ENCODE measurements around the gene MRAS. TPM values are rescaled to one million over a fixed set of nuclear protein-coding genes. Genes with fewer than 3 reads are reported as not detected.
A peak's percentile ranks its signal among the peaks of the same experiment; 100 is the strongest.
"Not testable (repeated sequence)": the region's sequence is repeated elsewhere in the genome, so short reads cannot be mapped to it uniquely, and the experiment has no call there.

MRAS gene
- total RNA-seq, 2 donors from 2014 or later: 81.5 to 102 TPM

DNA sequence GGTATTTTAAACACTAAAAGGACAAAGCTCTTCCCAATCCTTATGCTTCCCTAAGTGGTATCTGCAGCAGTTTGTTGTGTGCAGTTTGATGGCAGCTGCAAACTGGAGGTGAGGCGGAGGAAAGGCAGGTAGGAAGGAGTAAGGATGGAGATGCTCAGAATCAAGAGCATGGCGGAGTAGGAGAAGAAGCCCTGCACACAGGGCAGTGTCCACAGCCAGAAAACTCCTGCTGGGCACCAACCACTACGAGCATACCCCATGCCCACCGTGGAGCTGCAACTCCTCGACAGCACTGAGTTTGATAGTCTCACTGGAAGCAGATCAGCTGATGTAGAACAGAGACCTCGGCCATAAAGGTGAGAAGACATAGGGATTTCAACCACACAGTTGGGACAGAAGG, 55.7 kb downstream of the MRAS start:
- intact Hi-C loops (cut with DNase I): no loop called here
- DNase-seq (ENCODE audit: low spot score): no peak

GRCh38 chr3:138405001-138405400, 56.6 kb downstream of the MRAS start:
- DNase-seq (ENCODE audit: low spot score): no peak
- intact Hi-C loops (cut with DNase I): no loop called here

DNA sequence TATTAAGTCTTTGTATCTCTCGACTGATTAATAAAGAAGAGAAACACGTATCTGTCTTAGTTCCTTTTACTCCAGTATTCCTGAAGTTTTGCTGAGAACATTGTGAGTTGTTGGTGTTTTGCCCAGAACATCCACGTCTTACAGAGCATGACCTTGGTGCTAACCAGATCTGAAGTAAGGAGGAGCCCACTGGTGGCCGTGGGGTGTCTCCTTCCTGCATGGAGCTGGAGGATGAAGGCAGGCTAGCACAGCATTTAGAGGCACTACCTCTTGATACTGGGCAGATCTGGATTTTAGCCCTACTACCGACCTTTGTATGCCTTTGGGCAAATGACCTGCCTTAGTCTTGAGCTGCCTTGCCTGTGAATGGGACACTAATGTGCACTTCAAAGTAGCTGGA, 57.1 kb downstream of the MRAS start:
- no peak for DNase-seq (ENCODE audit: low spot score)
- intact Hi-C loops (cut with DNase I): no loop called here

- intact Hi-C loops (cut with DNase I): no loop called here
These were observed 58.2 kb downstream of the MRAS start for GRCh38 chr3:138406606-138407005.

GRCh38 chr3:138407236-138407907, 59.0 kb downstream of the MRAS start:
- DNase-seq (ENCODE audit: low spot score): no peak
- intact Hi-C loops (cut with DNase I): no loop called here

More at GRCh38 chr3:138406606-138407005, 58.2 kb downstream of the MRAS start:
- no peak for DNase-seq (ENCODE audit: low spot score)

GRCh38 chr3:138408751-138409570, 60.6 kb downstream of the MRAS start:
- DNase-seq (ENCODE audit: low spot score): no peak
- intact Hi-C loops (cut with DNase I): no loop called here

- intact Hi-C loops (cut with DNase I): no loop called here
- no peak for DNase-seq (ENCODE audit: low spot score)
These were observed 64.6 kb downstream of the MRAS start for GRCh38 chr3:138412821-138413551.

DNA sequence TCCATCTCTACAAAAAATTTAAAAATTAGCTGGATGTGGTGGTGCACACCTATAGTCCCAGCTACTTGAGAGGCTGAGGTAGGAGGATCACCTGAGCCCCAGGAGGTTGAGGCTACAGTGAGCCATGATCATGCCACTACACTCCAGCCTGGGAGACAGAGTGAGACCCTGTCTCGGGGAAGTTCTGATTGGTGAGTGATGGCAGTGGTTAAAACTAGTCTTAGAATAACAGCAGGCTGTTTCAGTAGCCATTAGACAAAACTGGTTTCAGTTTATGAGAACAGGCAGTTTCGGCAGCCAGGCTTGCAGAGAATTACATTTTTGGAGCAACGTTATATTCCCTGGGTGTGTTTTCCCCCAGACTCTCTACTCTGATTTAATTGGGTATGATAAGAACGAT, 67.9 kb downstream of the MRAS start:
- DNase-seq (ENCODE audit: low spot score): not testable (repeated sequence)
- intact Hi-C loops (cut with DNase I): loop anchor here in 1 of 2 donors (5.0 kb wide), 1 partner anchor 79 kb away; no protein-coding TSS in a partner anchor

- intact Hi-C loops (cut with DNase I): loop anchor here in 1 of 2 donors (5.0 kb wide), 1 partner anchor 80 kb away; no protein-coding TSS in a partner anchor
These were observed 69.2 kb downstream of the MRAS start for GRCh38 chr3:138417559-138417982.

DNA sequence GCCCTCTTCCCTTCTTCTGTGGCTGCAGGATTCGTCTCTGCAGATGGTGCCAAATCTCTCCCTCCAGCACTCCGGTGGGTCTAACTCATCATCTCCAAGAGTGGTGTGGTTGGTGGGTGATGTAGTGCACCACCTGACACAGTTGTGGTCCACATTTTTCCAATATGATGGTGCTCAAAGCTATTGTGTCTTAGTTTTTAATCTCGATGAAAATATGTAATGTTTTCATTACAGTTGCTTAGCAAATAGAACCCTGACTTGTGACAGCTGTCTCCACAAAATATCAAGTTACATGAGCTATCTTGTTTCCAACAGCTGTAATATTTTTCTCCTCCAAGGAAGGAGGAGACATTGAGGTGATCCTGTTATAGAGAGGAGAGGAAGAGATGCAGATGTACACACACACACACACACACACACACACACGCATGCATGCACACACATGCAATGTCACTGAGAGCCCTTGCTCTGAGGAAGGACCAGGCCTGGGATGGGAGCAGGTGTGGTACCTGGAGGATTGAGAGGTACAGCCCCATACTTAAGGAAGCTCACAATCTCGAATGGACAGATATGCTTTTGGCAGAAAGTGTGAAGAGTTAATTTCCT, 70.3 kb downstream of the MRAS start:
- intact Hi-C loops (cut with DNase I): loop anchor here in 1 of 2 donors (5.0 kb wide), 1 partner anchor 81 kb away; no protein-coding TSS in a partner anchor
- no peak for DNase-seq (ENCODE audit: low spot score)

More at GRCh38 chr3:138417559-138417982, 69.2 kb downstream of the MRAS start:
- peak; percentile 90 for DNase-seq (ENCODE audit: low spot score)

DNA sequence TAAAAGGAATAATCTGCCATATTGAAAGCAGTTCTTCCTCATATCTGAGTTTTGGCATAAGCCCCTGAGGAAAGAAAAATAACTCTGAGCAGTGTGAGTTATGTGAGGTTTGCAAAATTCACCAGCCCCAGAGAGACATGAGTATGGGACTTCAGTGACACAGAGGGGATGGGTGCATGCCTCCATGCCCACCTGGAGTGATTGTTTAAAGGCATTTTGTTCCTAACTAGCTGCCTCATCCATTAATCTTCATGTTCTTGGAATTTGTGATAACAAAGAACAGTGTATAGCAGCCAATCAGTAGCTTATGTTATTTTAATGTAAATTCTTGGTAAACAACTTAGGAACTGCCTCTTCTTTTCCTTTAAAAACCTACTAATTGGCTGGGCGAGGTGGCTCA, 74.9 kb downstream of the MRAS start:
- no peak for DNase-seq (ENCODE audit: low spot score)
- intact Hi-C loops (cut with DNase I): loop anchor here in 1 of 2 donors (10.0 kb wide), 1 partner anchor 89 kb away; no protein-coding TSS in a partner anchor

DNA sequence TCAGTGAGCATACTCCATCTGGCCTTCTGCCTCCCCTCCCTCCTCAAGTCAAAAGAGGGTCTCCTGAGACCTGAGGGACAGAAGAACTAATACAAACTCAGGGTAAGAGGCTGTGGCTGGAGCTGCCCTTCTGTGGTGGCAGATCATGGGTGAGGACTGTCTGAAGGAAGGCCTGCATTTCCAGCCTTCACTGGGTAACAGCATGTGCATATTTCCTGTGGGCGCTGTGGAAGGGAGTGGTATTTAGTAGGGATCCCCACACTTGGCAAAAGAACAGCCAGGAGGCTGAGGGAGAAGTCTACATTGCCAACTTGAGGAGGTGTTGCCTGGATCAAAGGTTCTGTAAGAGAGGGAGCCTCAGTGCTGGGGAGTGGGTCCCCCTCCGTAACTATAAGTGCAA, 75.9 kb downstream of the MRAS start:
- no peak for DNase-seq (ENCODE audit: low spot score)
- intact Hi-C loops (cut with DNase I): loop anchor here in 1 of 2 donors (10.0 kb wide), 1 partner anchor 90 kb away; no protein-coding TSS in a partner anchor

DNA sequence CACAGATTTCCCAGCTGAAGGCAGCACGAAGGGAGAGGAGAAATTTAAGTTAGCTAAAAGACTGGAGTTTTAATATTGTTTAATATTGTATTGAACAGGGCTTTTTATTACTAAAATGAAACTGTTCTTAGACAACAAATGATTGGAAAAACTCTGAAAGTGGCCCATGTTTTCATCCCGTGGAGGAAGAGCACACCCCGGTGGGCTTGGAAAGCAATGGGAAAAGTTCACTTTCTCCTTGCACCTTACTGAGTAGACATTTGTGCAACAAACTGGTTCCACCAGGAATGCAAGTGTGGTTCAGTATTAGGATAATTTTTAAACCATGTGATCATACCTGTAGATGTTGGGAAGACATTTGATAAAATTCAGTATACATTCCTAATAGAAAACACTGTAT, 77.8 kb downstream of the MRAS start:
- intact Hi-C loops (cut with DNase I): loop anchor here in 1 of 2 donors (10.0 kb wide), 1 partner anchor 91 kb away; no protein-coding TSS in a partner anchor
- DNase-seq (ENCODE audit: low spot score): no peak

- intact Hi-C loops (cut with DNase I): loop anchor here in 1 of 2 donors (10.0 kb wide), 1 partner anchor 92 kb away; no protein-coding TSS in a partner anchor
- DNase-seq (ENCODE audit: low spot score): not testable (repeated sequence)
These were observed 78.4 kb downstream of the MRAS start for GRCh38 chr3:138426754-138427153.

GRCh38 chr3:138429665-138430064, 81.3 kb downstream of the MRAS start:
- intact Hi-C loops (cut with DNase I): loop anchor here in 1 of 2 donors (10.0 kb wide), 1 partner anchor 95 kb away; no protein-coding TSS in a partner anchor
- no peak for DNase-seq (ENCODE audit: low spot score)

DNA sequence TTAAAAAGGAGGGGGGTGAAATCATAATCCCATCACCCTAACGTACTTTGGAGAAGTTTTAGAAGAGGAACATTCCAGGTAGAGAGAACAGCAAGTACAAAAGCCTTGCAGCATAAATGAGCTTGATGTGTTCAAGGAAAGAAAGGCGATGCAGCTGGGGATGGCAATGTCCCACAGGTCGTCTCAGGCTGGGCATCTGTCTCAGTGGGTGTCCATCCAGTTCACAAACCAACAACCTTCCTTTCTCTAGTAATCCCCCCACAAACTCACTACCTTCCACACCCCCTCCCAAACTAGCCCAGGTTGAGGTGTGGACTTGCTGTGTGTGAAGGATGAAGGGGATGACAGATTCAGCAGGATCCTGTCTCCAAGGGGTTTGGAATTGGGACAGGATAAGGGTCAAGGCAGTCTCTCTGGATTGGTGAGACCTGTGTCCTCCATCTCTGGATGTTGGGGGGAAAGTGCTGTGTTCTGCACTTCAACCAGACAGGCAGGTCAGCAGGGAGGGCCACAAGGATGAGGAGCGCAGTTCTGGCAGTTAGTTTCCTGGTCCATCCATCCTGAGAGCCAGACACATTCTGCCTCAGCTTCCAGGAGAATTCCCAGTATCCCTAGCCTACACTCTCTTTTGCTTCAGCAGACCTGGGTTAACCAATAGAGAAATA, 84.3 kb downstream of the MRAS start:
- no peak for DNase-seq (ENCODE audit: low spot score)
- intact Hi-C loops (cut with DNase I): no loop called here

DNA sequence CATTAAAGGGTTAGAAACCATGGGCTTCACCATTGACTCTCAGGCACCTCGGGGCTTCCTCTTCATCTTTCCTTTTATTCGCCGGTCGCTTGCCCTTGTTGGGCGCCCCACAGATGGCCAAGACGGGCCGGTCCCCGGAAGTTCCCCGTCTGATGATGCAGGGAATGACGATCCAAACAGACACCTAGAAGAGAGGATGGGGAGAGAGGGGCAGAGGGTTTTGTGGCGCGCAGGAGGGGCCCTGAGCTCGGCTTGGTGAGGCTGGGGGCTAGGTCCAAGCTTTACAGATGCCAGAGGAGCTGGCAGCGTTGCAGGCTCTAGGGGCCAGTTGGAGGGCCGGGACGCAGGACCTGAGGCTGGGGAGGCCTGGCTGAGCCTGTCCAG, 85.5 kb downstream of the MRAS start:
- no peak for DNase-seq (ENCODE audit: low spot score)
- intact Hi-C loops (cut with DNase I): no loop called here

DNA sequence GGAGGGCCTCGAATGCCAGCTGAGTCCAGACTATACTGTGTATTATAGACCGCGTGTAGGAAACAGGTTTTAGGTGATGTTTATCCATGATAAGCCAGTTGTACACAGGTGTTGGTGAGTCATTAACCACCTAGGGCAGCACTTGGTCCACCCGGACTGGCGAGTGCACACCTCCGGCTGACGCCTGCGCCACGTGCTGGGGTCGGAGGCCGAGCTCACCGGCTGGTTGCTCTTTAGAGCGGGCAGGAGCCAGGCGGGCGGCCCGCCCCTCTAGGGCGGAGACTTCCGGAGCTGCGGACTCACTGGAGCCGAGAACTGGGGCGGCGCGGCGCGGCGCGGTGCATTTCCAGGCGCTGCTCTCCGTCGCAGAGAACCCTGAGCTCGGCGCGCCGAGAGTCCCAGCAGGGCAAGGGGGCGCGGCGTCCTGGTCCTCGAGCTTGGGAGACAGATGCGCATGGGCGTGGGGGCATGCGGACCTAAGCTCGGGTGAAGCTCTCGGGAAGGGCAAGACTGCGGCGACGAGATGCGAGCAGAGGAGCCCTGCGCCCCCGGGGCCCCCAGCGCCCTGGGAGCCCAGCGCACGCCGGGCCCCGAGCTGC, 86.0 kb downstream of the MRAS start, which contains the start of gene ESYT3:
Gene ESYT3 (plus strand): TSS at position 341 of the 599 bp plus-strand sequence. CDS start 183 bp downstream, at position 524.
- DNase-seq (ENCODE audit: low spot score): peak; percentile 89
- intact Hi-C loops (cut with DNase I): no loop called here

All from posterior vena cava (tissue), 2 donors.